ENCODE data around the gene MYL3. TPM values are rescaled to one million over a fixed set of nuclear protein-coding genes. Genes with fewer than 3 reads are reported as not detected.

MYL3 gene
- total RNA-seq, 6 donors from 2014 or later: 1.2 to 6.3 (median 2.6) TPM

DNA sequence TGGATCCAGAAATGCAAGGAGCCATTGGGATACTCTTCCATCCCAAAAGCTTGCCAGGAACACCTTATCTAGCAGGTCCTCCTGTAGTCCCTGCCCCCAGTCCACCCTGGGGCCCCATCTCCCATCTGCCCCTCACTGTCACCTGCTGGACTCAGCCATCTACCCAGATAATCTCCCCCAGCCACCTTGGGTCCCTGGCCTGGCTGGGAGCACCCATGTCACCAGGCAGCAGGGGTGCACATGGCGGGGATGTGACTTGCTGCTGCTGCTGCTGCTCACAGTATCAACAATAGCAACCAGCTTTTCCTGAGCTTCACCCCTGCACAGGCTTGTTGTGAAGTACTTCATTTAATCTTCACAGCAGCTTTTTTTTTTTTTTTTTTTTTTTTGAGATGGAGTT, 26.9 kb upstream of the MYL3 start:
- no peak overlapping the region for H3K27ac ChIP-seq
- H3K4me1 ChIP-seq: peaks cover 15 to 26% (median 21%) of the 10 kb centered on the region in 4 donors

DNA sequence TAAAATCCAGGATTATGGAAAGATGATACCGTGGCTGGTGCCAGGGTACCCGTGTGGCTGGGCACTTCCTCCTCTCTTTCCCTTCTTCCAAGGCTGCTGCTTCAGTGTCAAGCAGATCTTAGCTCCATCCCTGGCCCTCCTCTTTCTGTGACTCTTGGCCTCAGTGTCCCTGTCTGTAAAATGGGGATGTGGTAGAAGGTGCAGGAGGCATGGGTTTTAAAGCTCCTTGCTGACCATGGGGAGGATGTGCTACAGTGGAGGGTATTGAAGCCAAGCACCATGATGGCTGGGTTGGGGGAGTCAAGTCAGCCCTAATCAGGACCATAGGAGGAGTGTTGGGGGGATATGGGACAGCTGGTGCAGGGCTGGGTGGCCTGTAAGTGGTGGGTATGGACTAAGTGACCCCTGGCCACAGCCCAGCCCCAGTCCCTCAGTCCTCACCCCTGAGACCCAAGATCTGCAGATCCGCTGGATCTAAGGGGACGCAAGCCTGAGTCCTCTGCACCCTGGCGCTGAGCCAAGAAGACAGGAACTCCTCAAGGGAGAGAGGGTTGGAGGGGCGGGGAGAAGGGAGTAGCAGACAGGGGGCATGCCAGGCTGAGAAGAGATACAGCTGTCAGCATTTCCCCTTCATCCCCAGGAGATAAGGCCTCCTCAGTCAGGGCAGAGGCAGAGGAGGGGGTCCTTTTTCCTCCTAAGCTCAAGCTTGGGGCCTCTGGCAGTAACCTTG, 26.3 kb upstream of the MYL3 start:
- Histone ChIP-seq H3K4me3 (no peak overlapping the region), H3K36me3 (no peaks in the 10 kb centered on the region), H3K27me3 (peaks cover 0 to under 1% (median 0%) of the 10 kb centered on the region in 4 donors), H3K27ac (peak overlapping the region in 3 of 4 donors; percentile 40 to 54 (median 48)), H3K9me3 (no peaks in the 10 kb centered on the region), H3K4me1 (peaks cover 15 to 26% (median 21%) of the 10 kb centered on the region in 4 donors)
- WGBS, 2 donors: 53 to 54% methylated on average over 6 of the region's 6 CpGs
- TF ChIP-seq, protein P1, sequence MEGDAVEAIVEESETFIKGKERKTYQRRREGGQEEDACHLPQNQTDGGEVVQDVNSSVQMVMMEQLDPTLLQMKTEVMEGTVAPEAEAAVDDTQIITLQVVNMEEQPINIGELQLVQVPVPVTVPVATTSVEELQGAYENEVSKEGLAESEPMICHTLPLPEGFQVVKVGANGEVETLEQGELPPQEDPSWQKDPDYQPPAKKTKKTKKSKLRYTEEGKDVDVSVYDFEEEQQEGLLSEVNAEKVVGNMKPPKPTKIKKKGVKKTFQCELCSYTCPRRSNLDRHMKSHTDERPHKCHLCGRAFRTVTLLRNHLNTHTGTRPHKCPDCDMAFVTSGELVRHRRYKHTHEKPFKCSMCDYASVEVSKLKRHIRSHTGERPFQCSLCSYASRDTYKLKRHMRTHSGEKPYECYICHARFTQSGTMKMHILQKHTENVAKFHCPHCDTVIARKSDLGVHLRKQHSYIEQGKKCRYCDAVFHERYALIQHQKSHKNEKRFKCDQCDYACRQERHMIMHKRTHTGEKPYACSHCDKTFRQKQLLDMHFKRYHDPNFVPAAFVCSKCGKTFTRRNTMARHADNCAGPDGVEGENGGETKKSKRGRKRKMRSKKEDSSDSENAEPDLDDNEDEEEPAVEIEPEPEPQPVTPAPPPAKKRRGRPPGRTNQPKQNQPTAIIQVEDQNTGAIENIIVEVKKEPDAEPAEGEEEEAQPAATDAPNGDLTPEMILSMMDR (IDR thresholded peaks at IDR 0.05): no peak
- TF ChIP-seq POLR2AphosphoS5 (IDR thresholded peaks at IDR 0.05) (no peak), EP300 (IDR thresholded peaks at IDR 0.05) (no peak), POLR2A (IDR thresholded peaks at IDR 0.05) (no peak)
- no peak for ATAC-seq (ENCODE audit: low FRiP score in 2 of 2)
- no peak for DNase-seq

More for the DNA sequence above, 26.9 kb upstream of the MYL3 start:
- Histone ChIP-seq H3K4me3 (no peak overlapping the region), H3K36me3 (no peaks in the 10 kb centered on the region), H3K27me3 (no peaks in the 10 kb centered on the region), H3K9me3 (no peaks in the 10 kb centered on the region)
- ATAC-seq (ENCODE audit: low FRiP score in 2 of 2): no peak
- WGBS, 2 donors: 82 to 100% methylated on average over 1 of the region's 1 CpG
- TF ChIP-seq POLR2AphosphoS5 (IDR thresholded peaks at IDR 0.05) (no peak), EP300 (IDR thresholded peaks at IDR 0.05) (no peak), POLR2A (IDR thresholded peaks at IDR 0.05) (no peak)
- TF ChIP-seq, protein P1 (IDR thresholded peaks at IDR 0.05): no peak
- no peak for DNase-seq

DNA sequence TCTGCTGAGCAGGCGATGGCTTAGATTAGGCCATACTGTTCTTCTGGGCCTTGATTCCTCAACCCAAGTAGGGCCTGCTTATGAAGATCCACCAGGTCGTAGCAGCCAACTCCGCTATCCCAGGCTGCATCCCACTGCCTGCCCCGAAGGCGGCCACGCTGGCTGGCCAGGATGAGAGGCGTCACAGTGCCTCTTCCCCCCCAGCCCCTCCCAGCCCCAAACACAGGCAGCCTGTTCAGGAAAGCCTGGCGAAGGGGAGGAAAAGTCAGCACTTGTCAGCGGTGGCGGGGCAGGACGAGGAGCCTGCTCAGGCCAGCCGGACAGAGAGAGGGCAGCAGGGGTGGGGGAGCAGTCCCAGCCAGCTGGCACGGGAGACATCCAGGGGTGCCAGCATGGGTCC, 25.5 kb upstream of the MYL3 start:
- H3K27me3 ChIP-seq: peaks cover 0 to 9% (median under 1%) of the 10 kb centered on the region in 4 donors
- peaks cover 15 to 26% (median 22%) of the 10 kb centered on the region in 4 donors for H3K4me1 ChIP-seq
- no peak for TF ChIP-seq POLR2AphosphoS5 (IDR thresholded peaks at IDR 0.05)
- TF ChIP-seq, protein P1 (IDR thresholded peaks at IDR 0.05): no peak
- no peak for TF ChIP-seq EP300 (IDR thresholded peaks at IDR 0.05)
- no peak for TF ChIP-seq POLR2A (IDR thresholded peaks at IDR 0.05)
- H3K4me3 ChIP-seq: no peak overlapping the region
- ATAC-seq (ENCODE audit: low FRiP score in 2 of 2): no peak
- H3K9me3 ChIP-seq: no peaks in the 10 kb centered on the region
- H3K36me3 ChIP-seq: no peaks in the 10 kb centered on the region
- DNase-seq: peak in 1 of 2 donors; percentile 72
- peak overlapping the region in 3 of 4 donors; percentile 40 to 54 (median 48) for H3K27ac ChIP-seq
- 61 to 72% methylated on average over 10 to 13 of the region's 13 CpGs for WGBS, 2 donors

DNA sequence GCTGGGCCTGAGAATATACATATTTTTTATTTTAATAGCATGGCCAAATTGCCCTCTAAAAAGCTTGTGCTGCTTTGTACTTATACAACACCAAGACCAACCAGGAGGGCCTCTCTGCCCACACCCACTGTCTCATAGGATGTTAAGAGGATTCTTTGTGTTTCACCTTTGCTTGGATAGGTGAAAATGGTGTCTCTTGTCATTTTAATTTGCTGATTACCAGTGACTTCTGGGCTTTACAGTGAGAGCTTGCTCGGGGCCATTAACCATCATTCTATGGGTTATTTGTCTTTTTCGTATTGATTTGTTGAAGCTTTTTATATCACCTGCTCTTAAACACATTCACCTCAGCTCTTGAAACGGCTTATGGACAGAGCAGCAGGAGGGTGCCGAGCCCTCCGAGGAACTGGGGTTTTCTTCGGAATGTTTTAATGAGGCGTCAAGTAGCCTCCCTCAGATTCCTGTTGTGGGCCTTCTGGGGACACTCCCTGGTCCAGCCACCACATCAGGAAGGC, 24.8 kb upstream of the MYL3 start:
- peak overlapping the region in 1 of 4 donors; percentile 23 for H3K27ac ChIP-seq
- H3K4me3 ChIP-seq: no peak overlapping the region
- no peaks in the 10 kb centered on the region for H3K9me3 ChIP-seq
- no peak for TF ChIP-seq POLR2A (IDR thresholded peaks at IDR 0.05)
- TF ChIP-seq POLR2AphosphoS5 (IDR thresholded peaks at IDR 0.05): no peak
- TF ChIP-seq, protein P1 (IDR thresholded peaks at IDR 0.05): no peak
- TF ChIP-seq EP300 (IDR thresholded peaks at IDR 0.05): no peak
- H3K4me1 ChIP-seq: peaks cover 18 to 30% (median 25%) of the 10 kb centered on the region in 4 donors
- no peak for DNase-seq
- H3K36me3 ChIP-seq: no peaks in the 10 kb centered on the region
- H3K27me3 ChIP-seq: peaks cover 0 to 15% (median 8%) of the 10 kb centered on the region in 4 donors
- WGBS, 2 donors: 56 to 60% methylated on average over 7 of the region's 7 CpGs
- ATAC-seq (ENCODE audit: low FRiP score in 2 of 2): no peak
